LNCaP clone FGC (cell line): ENCODE data around the gene NFIA.

Experiments used
- DNase-seq: peaks from one replicate; pipeline ENCODE4 v3.0.0-alpha.2; 2011; ENCODE audit warnings: low read depth
- H3K4me3 ChIP-seq: 2 replicates; pipeline ENCODE4 v1.5.1; 2011; ENCODE audit warnings: mild to moderate bottlenecking, low read depth, low read length, control low read depth
- CTCF ChIP-seq: IDR thresholded peaks from 2 replicates; pipeline ENCODE4 v1.5.1; 2012; ENCODE audit warnings: mild to moderate bottlenecking; ENCODE audit not compliant: control insufficient read depth, insufficient read depth; ENCODE audit errors: extremely low read depth

NFIA gene

GRCh38 chr1:61268546-61269240, 186.3 kb downstream of the NFIA start:
- H3K4me3 ChIP-seq: no peak overlapping the region
- no peak for TF ChIP-seq CTCF
- DNase-seq: no peak

- H3K4me3 ChIP-seq: no peak overlapping the region
- no peak for DNase-seq
- TF ChIP-seq CTCF: no peak
Measured at GRCh38 chr1:61269602-61270001, 187.2 kb downstream of the NFIA start.

GRCh38 chr1:61270107-61270506, 187.7 kb downstream of the NFIA start:
- no peak overlapping the region for H3K4me3 ChIP-seq
- DNase-seq: no peak
- TF ChIP-seq CTCF: no peak

GRCh38 chr1:61270761-61271411, 188.5 kb downstream of the NFIA start:
- no peak overlapping the region for H3K4me3 ChIP-seq
- DNase-seq: no peak
- no peak for TF ChIP-seq CTCF

- H3K4me3 ChIP-seq: no peak overlapping the region
- DNase-seq: no peak
- no peak for TF ChIP-seq CTCF
Measured at GRCh38 chr1:61271412-61271789, 189.0 kb downstream of the NFIA start.

- no peak overlapping the region for H3K4me3 ChIP-seq
- no peak for DNase-seq
- TF ChIP-seq CTCF: no peak
Measured at GRCh38 chr1:61273167-61273705, 190.9 kb downstream of the NFIA start.
